GM13976 (cell line): Measurements from ENCODE around the gene SKIC8.

Source experiments
- DNase-seq: peaks from one replicate; pipeline ENCODE4 v3.0.0; 2012; ENCODE audit warnings: low spot score
- CTCF ChIP-seq: IDR thresholded peaks from 2 replicates; pipeline ENCODE4 v1.5.1; 2012; ENCODE audit warnings: borderline replicate concordance, mild to moderate bottlenecking; ENCODE audit not compliant: insufficient read depth; ENCODE audit errors: extremely low read depth, missing control alignments, control extremely low read depth
- in situ Hi-C: fragments of 300-500 bp; cut with MboI; formaldehyde crosslinking; loops from one replicate; pipeline ENCODE4 v1.12.0; 2022; ENCODE audit warnings: low sequenced_read_pairs, mixed read lengths, inconsistent platforms; ENCODE audit not compliant: unreplicated experiment

Gene SKIC8

GRCh38 chr15:78266806-78267205, 32.6 kb downstream of the SKIC8 start:
- DNase-seq: no peak
- in situ Hi-C loops: no loop called here
- no peak for TF ChIP-seq CTCF

GRCh38 chr15:78266229-78266628, 33.2 kb downstream of the SKIC8 start:
- DNase-seq: no peak
- TF ChIP-seq CTCF: no peak
- in situ Hi-C loops: no loop called here

GRCh38 chr15:78265752-78266224, 33.6 kb downstream of the SKIC8 start:
- DNase-seq: no peak
- no peak for TF ChIP-seq CTCF
- in situ Hi-C loops: no loop called here

- no peak for TF ChIP-seq CTCF
- in situ Hi-C loops: no loop called here
- no peak for DNase-seq
Measured at GRCh38 chr15:78265137-78265460, 34.3 kb downstream of the SKIC8 start.

- in situ Hi-C loops: no loop called here
- peak; percentile 78 for DNase-seq
- TF ChIP-seq CTCF: peak; percentile 28
Measured at GRCh38 chr15:78264304-78265136, 34.9 kb downstream of the SKIC8 start, which contains the start of gene DNAJA4. Gene DNAJA4, plus strand, starts transcription at chr15:78264562. Its CDS starts 202 bp downstream, at chr15:78264764.

GRCh38 chr15:78263907-78264303, 35.5 kb downstream of the SKIC8 start:
- in situ Hi-C loops: no loop called here
- DNase-seq: no peak
- TF ChIP-seq CTCF: no peak

GRCh38 chr15:78263351-78263781, 36.0 kb downstream of the SKIC8 start:
- in situ Hi-C loops: no loop called here
- peak; percentile 38 for DNase-seq

More at GRCh38 chr15:78263351-78263781, 36.0 kb downstream of the SKIC8 start:
- no peak for TF ChIP-seq CTCF
